ENCODE results near the gene HPCAL1.

HPCAL1 gene

DNA sequence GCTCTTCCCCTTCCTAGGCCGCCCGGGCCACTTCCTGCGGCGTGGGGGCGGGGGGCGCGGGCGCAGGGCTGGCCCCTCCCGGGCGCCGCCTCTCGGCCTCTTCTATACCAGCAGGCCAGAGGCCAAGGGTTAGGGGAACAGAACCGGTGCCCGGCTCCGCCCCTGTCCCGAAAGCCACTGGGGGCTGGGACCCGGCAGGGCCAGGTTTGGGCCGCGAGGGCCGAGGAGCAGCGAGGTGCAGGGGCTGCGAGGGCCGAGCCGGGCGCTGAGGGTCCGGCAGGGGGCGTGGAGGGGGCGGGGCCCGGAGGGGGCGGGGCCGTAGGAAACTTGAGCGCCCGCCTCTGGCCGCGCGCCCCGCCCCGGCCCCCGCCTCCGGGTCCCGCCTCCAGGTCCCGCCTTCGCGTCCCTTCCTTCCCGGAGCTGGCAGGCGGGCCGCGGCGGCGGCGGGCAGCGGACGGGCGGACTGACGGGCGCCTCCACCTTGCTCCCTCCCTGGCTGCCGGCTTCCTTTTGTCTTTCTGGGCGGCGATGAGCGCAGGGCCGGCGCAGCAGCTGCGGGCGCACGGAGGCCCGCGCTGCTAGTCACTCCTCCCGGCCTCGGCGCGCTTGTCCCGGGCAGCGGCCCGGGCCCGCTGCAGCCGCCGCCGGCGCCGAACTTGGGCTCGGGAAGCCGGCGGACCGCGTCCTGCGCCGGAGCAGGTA lies at the start of gene HPCAL1:
Gene HPCAL1 (plus strand): TSS at position 426 of the 702 bp plus-strand sequence. CDS start 116,854 bp downstream, outside the sequence.
- Histone ChIP-seq H3K4me3 (ENCODE audit: severe bottlenecking) (peak within 1 kb of the TSS; percentile 65), H3K36me3 (ENCODE audit: low read depth) (no peaks in the 10 kb centered on the region), H3K27me3 (ENCODE audit: insufficient read depth, poor library complexity, severe bottlenecking) (no peaks in the 10 kb centered on the region), H3K27ac (ENCODE audit: poor library complexity, severe bottlenecking) (peak within 1 kb of the TSS; percentile 38), H3K4me1 (ENCODE audit: insufficient read depth, poor library complexity, severe bottlenecking) (peaks cover 18% of the 10 kb centered on the region), H3K9me3 (ENCODE audit: severe bottlenecking) (no peaks in the 10 kb centered on the region)
- DNase-seq (ENCODE audit: low spot score), result no peak
- TF ChIP-seq, protein P1, sequence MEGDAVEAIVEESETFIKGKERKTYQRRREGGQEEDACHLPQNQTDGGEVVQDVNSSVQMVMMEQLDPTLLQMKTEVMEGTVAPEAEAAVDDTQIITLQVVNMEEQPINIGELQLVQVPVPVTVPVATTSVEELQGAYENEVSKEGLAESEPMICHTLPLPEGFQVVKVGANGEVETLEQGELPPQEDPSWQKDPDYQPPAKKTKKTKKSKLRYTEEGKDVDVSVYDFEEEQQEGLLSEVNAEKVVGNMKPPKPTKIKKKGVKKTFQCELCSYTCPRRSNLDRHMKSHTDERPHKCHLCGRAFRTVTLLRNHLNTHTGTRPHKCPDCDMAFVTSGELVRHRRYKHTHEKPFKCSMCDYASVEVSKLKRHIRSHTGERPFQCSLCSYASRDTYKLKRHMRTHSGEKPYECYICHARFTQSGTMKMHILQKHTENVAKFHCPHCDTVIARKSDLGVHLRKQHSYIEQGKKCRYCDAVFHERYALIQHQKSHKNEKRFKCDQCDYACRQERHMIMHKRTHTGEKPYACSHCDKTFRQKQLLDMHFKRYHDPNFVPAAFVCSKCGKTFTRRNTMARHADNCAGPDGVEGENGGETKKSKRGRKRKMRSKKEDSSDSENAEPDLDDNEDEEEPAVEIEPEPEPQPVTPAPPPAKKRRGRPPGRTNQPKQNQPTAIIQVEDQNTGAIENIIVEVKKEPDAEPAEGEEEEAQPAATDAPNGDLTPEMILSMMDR (IDR thresholded peaks at IDR 0.05; ENCODE audit: poor library complexity, severe bottlenecking), result peak; percentile 69
- peak; percentile 65 for ATAC-seq (ENCODE audit: low read depth)

DNA sequence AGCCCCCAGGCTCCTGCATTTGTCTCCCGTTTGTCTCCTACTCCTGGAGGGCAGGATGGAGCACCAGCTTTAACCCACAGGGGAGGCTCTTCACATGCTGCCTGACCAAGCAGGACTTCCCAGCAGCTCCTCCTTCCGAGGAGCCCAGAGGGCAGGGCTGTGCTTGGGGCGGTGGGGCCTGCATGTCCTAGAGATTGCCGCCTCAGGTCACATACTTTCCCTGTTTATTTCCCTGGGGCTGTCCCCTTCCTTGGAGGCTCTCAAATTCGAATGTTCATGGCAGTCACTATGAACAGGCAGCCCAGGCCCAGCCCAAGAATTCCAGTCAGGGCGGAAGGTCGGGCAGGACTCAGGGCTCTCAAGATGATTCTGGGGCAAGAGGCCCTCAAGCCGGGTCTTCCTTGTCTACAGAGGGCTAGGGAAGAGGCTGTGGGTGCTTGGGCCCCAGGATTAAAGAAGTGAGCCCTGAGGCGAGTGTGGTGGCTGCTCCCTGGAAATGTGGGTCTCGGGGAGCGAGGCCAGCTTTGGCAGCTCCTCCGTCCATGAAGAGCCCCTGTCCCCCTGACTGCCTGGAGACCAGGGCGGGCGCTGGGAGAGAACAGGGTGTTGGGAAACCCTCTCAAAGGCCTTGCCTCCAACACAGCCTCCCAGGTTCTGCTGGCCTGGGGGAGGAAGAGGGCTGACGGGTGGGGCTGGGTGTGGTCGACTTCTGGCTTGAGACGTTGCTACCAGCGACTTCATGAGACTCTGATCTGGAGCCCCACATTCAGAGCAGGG lies 48.9 kb upstream of the HPCAL1 start:
- TF ChIP-seq, protein P1 (IDR thresholded peaks at IDR 0.05; ENCODE audit: poor library complexity, severe bottlenecking), result no peak
- ATAC-seq (ENCODE audit: low read depth), result no peak
- Histone ChIP-seq H3K36me3 (ENCODE audit: low read depth) (no peaks in the 10 kb centered on the region), H3K4me3 (ENCODE audit: severe bottlenecking) (no peak overlapping the region), H3K4me1 (ENCODE audit: insufficient read depth, poor library complexity, severe bottlenecking) (no peaks in the 10 kb centered on the region), H3K27ac (ENCODE audit: poor library complexity, severe bottlenecking) (no peak overlapping the region), H3K9me3 (ENCODE audit: severe bottlenecking) (peaks cover 11% of the 10 kb centered on the region), H3K27me3 (ENCODE audit: insufficient read depth, poor library complexity, severe bottlenecking) (no peaks in the 10 kb centered on the region)
- peak; percentile 55 for DNase-seq (ENCODE audit: low spot score)

DNA sequence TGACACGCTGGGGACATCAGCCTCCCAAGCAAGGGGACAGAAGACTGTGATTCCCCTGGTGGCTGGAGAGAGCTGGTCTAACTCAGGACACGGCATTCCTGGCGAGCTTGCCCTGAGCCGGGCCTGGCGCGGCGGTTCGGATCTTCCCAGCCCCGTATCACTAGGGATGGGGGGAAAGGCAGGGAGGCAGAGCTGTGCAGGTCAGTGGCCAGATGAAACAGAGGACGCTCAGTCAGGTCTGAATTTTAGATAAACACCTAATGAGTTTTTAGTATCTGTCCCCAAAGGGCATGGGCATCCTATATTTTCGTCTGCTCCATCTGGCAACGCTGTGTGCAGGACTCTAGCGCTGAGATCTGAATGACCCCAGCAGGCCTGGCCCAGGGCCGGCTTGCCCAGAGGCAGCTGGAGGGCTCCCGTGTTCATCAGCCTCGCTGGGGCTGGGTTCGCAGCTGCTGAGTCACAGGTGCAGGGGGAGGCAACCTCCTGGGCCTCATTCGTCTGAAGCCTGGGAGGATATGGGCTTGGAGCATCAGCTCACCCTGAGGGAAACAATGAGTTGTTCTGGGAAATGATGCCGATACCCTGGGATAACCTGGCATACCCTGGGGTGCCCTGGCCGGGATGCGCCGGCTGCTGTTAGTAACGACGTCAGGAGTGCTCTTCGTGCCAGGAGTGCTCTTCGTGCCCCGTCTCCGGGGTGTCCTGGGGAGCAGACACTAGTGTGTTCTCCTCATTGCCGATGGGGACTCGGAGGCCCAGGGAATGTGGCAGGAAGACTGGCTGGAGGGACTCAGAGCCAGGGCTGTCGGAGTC lies 48.1 kb upstream of the HPCAL1 start:
- ATAC-seq (ENCODE audit: low read depth) (peak; percentile 75), DNase-seq (ENCODE audit: low spot score) (peak; percentile 61)
- H3K27me3 ChIP-seq (ENCODE audit: insufficient read depth, poor library complexity, severe bottlenecking), result no peaks in the 10 kb centered on the region
- no peaks in the 10 kb centered on the region for H3K4me1 ChIP-seq (ENCODE audit: insufficient read depth, poor library complexity, severe bottlenecking)
- no peak overlapping the region for H3K27ac ChIP-seq (ENCODE audit: poor library complexity, severe bottlenecking)
- peaks cover 4% of the 10 kb centered on the region for H3K9me3 ChIP-seq (ENCODE audit: severe bottlenecking)
- H3K4me3 ChIP-seq (ENCODE audit: severe bottlenecking), result no peak overlapping the region
- H3K36me3 ChIP-seq (ENCODE audit: low read depth), result no peaks in the 10 kb centered on the region
- TF ChIP-seq, protein P1 (IDR thresholded peaks at IDR 0.05; ENCODE audit: poor library complexity, severe bottlenecking), result no peak

DNA sequence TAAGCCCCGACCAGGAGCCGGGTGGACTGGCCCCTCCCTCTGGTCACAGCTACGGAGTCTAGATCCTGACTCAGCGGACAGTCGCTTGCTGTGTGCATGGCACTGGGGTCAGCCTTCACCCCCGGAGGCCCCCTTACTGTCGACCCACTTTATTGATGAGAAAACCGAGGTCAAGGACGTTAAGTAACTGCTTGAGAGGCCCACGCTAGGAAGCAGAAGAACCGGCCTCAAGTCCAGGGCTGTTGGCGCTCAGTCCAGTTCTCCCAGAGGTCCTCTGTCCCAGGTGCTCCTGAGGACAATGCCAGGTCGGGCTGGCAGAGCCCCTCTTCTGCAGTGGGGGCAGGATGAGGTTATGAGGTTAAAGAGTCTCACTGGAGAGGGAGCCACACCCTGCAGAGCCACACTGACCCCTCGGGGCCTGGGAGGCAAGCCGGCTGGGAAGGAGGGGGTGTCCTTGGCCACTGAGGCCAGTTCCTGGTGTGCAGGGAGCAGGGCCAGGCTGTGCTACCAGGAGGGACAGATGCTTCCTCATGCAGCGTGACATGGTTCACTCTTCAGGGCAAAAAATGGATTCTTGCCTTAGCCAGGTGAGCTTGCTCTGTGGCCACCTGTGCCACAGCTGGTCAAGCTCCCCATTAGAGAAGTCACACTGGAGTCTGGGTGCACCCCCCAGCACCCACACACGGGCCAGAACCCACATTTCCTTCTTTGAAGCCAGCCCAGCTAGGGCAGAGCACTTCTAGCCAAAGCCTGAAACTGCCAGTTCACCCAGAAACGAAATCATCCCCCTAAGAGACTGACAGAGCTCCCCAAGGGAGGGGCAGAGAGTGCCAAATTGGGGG lies 47.3 kb upstream of the HPCAL1 start:
- Histone ChIP-seq H3K27ac (ENCODE audit: poor library complexity, severe bottlenecking) (no peak overlapping the region), H3K9me3 (ENCODE audit: severe bottlenecking) (no peaks in the 10 kb centered on the region), H3K36me3 (ENCODE audit: low read depth) (no peaks in the 10 kb centered on the region), H3K4me3 (ENCODE audit: severe bottlenecking) (no peak overlapping the region), H3K4me1 (ENCODE audit: insufficient read depth, poor library complexity, severe bottlenecking) (no peaks in the 10 kb centered on the region), H3K27me3 (ENCODE audit: insufficient read depth, poor library complexity, severe bottlenecking) (no peaks in the 10 kb centered on the region)
- DNase-seq (ENCODE audit: low spot score) (peak; percentile 24), ATAC-seq (ENCODE audit: low read depth) (no peak)
- TF ChIP-seq, protein P1 (IDR thresholded peaks at IDR 0.05; ENCODE audit: poor library complexity, severe bottlenecking), result no peak
